ENCODE measurements around the gene TMEM94.

TMEM94 gene

GRCh38 chr17:75481194-75482068, 25.0 kb downstream of the TMEM94 start:
- CTCF ChIA-PET, result interaction anchor here (0.8 to 1.9 kb wide), 6 partner anchors 9 to 272 kb away, joined by 3 to 7 read pairs (median 4); partner anchors contain the start of gene TSEN54
- POLR2A ChIA-PET, result no interaction called here
- TF ChIP-seq CTCF (IDR thresholded peaks at IDR 0.05; ENCODE audit: control extremely low read depth, extremely low read depth, low read depth, missing control alignments), result no peak
- DNase-seq (ENCODE audit: extremely low spot score), result no peak

GRCh38 chr17:75482098-75482942, 25.9 kb downstream of the TMEM94 start:
- TF ChIP-seq CTCF (IDR thresholded peaks at IDR 0.05; ENCODE audit: control extremely low read depth, extremely low read depth, low read depth, missing control alignments), result no peak
- POLR2A ChIA-PET, result no interaction called here
- CTCF ChIA-PET, result interaction anchor here (0.8 to 1.9 kb wide), 6 partner anchors 8 to 34 kb away, joined by 3 to 5 read pairs (median 4); partner anchors contain the start of gene TSEN54
- DNase-seq (ENCODE audit: extremely low spot score), result no peak

GRCh38 chr17:75485688-75486087, 29.3 kb downstream of the TMEM94 start:
- DNase-seq (ENCODE audit: extremely low spot score), result no peak
- TF ChIP-seq CTCF (IDR thresholded peaks at IDR 0.05; ENCODE audit: control extremely low read depth, extremely low read depth, low read depth, missing control alignments), result no peak
- CTCF ChIA-PET, result interaction anchor here (1.0 to 1.6 kb wide), 2 partner anchors 11 to 31 kb away, joined by 4 to 5 read pairs; partner anchors contain the start of gene TSEN54
- POLR2A ChIA-PET, result no interaction called here

- no peak for DNase-seq (ENCODE audit: extremely low spot score)
- no peak for TF ChIP-seq CTCF (IDR thresholded peaks at IDR 0.05; ENCODE audit: control extremely low read depth, extremely low read depth, low read depth, missing control alignments)
- ChIA-PET CTCF (interaction anchor here (1.6 kb wide), 1 partner anchor 12 kb away, joined by 5 read pairs; no protein-coding TSS in a partner anchor), POLR2A (no interaction called here)
Observed at GRCh38 chr17:75486151-75486550, 29.7 kb downstream of the TMEM94 start.

GRCh38 chr17:75486951-75487350, 30.5 kb downstream of the TMEM94 start:
- no peak for DNase-seq (ENCODE audit: extremely low spot score)
- TF ChIP-seq CTCF (IDR thresholded peaks at IDR 0.05; ENCODE audit: control extremely low read depth, extremely low read depth, low read depth, missing control alignments), result no peak
- POLR2A ChIA-PET, result no interaction called here
- CTCF ChIA-PET, result interaction anchor here (0.9 to 1.6 kb wide), 8 partner anchors 10 to 267 kb away, joined by 3 to 5 read pairs (median 3); partner anchors contain the start of gene GRB2

Data from GM10248 (cell line).